GM19455 (cell line): ENCODE data around the gene SPTB.

Experiments used
- ATAC-seq: cut with Tn5 transposase; IDR thresholded peaks from one replicate; pipeline ENCODE4 v1.9.1; 2021; ENCODE audit not compliant: unreplicated experiment

SPTB gene

DNA sequence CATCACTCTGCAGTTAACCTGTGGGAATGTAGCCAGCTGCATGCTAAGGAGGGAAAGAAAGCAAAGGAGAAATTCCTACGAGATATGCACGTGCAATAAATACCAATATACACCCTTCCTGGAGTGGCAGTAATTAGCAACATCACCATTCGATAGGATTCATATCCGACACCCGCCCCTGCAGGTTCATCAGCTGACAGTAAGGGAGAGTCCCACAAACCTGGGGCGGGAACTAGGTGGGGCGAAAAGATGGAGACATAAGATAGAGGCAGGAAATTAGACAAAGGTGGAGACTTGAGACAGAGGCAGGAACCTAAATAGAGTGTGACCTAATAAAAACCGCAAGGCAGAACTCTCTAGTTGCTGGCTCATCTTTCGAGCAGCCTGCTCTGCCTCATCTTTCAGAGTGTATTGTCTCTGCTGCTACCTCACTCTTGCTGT is 123.9 kb downstream of the SPTB start:
- ATAC-seq = no peak

DNA sequence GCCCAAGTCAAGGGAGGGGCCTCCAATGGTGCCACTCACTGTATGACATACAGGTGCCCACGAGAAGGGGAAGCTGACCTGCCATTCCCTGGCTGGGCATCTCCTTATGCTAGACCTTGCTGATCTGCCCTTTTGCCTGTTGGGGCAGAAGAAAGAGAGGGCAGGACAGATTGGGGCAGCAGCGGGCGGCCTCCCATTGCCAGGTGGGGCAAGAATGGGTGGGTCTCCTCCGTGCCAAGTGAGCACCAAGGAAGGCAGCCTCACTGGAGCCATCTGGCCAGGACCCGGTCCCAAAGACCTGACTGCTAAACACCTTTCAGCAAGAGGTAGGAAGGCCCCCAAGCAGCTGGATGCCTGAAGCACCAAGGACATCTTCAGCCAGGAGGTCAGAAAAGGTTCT is 125.0 kb downstream of the SPTB start:
- no peak for ATAC-seq

GRCh38 chr14:64753999-64754398 is 125.7 kb downstream of the SPTB start:
- no peak for ATAC-seq

- ATAC-seq = no peak
Measured at GRCh38 chr14:64753374-64753773, 126.3 kb downstream of the SPTB start.

DNA sequence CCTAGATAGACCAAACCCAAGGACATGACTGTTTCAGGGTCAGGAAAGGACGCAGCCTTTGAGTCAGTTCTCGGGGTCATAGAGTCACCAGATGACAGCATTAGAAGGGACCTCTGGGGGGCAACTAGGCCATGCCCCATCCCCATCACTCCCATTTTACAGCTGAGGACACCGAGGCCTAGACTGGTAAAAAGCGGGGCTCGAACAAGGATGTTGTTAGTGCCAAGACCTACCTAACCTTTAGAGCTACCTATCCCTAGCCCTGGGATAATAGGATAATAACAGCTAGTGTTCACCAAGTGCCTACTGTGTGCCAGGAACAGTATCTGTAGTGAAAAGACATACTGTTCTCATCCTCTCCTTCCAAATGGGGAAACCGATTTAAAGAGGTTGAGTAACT is 126.8 kb downstream of the SPTB start:
- no peak for ATAC-seq

- ATAC-seq = no peak
Measured at GRCh38 chr14:64748995-64749714, 130.6 kb downstream of the SPTB start.

DNA sequence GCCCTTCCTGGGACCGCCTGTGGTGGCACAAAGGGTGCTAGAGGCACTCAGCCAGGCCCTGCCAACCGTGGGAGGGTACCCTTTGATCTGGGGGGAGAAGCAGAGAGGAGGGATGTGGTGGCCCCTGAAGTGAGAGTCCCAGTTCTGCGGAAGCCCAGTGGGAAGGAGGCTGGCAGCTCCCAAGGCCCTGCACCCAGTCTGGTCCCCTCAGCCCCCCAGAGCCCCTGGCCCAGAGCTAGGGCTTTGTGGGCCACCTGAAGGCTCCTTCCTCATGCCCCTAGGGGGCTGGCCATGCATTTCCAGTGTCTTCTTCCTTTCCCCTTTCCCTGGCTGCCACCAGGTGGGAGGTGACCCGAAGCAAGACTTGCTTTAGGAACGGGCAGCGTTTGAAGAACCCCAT is 131.2 kb downstream of the SPTB start:
- no peak for ATAC-seq

DNA sequence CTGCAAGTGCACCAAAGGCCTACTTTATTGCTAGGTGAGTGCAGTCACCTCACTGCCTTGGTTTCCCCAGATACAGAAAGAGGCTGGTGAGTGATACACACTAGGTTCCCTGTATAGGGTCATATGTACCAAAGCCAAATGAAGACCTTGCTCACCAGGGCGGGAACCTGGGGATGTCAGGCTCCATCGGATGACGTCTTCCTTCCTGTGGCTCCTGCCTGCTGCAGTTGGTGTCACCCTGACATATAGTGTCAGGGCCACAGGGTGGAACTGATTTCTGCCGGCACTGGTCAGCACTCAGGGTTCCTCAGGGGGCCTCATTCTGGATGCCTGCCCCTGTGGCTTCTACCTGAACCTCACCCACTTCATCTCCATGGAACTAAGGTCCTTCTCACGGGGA is 132.4 kb downstream of the SPTB start:
- ATAC-seq = no peak

DNA sequence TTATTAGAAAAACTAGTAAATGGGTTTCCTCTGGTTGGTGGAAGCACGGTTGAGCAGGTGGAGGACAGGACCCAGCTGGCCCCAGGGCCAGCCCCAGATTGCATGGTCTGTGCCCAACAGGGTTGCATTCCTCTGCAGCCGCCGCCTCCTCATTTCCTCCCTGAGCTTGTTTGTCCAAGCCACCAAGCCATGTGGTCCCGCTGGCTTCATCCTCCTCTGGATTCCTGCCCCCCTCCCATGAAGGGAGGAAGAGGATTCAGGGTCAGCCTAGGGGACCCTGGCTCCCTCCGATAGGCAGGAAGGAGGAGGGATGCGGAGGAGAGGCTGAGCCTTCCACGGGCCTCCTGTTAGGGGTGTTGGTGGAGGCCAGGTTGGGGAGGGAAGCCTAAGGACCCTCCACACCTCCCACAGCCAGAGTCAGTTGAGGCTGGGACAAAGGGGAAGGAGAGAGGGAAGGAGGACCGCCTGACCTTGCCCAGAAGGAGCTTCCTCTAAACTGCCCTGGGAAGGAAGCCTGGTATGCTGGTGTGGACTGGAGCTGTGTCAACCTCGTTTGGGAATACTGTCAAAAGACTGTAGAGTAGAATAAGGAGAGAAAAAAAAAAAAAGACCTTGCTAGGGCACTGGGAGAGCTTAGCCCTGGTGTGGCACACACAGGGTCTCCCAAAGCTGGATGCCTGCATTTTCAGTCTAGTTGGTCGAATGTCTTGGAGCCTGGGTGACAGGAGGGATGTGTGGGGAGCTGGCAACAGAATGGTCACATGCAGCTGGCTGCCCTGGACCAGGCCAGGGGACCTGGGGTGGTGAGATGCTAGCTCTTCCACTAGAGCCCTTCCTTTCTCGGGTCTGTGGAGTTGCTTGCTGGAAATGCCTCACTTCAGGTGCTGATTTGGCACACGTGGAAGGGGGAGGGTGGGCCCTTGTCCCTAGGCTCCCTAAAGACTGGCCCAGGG is 133.1 kb downstream of the SPTB start:
- ATAC-seq = no peak

DNA sequence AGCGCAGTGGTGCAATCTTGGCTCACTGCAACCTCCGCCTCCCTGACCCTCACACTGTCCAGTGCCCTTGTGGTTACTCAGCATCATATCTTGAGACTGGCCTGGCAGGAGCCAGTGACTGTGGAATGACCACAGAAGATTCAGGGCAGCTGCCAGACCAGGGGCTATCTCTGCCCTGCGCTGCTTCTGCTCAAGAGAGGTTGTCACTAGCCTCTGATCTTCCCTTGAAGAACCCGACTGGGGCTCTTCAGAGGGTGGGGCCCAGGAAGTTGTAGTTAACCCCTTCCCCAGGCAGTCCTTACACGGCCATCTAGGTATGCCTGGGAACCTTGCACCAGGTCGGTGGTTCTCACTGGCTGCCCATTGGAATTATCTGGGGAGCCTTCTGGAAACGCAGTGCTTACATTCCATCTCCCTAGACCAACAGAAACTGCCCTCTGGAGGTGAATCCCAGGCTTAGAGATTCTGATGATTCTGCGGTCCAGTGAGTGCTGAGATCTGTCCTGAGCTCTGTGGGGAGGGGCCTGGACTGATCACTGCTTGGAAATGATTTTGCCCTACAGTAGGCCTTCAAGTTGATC is 134.1 kb downstream of the SPTB start:
- no peak for ATAC-seq

DNA sequence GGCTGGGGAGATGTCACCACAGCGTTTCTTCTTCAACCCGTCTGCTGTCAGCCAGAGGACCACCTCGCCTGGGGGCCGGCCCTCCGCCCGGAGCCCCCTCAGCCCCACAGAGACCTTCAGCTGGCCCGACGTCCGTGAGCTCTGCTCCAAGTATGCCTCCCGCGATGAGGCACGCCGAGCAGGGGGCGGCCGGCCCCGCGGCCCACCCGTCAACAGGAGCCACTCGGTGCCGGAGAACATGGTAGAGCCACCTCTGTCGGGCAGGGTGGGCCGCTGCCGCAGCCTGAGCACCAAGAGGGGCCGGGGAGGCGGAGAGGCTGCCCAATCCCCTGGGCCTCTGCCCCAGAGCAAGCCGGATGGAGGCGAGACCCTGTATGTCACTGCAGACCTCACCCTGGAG is 136.6 kb downstream of the SPTB start:
- no peak for ATAC-seq

- ATAC-seq = no peak
Measured at GRCh38 chr14:64741961-64742360, 137.7 kb downstream of the SPTB start.

- no peak for ATAC-seq
Measured at GRCh38 chr14:64741200-64741599, 138.5 kb downstream of the SPTB start.

GRCh38 chr14:64738281-64738804 is 141.4 kb downstream of the SPTB start:
- ATAC-seq = no peak

DNA sequence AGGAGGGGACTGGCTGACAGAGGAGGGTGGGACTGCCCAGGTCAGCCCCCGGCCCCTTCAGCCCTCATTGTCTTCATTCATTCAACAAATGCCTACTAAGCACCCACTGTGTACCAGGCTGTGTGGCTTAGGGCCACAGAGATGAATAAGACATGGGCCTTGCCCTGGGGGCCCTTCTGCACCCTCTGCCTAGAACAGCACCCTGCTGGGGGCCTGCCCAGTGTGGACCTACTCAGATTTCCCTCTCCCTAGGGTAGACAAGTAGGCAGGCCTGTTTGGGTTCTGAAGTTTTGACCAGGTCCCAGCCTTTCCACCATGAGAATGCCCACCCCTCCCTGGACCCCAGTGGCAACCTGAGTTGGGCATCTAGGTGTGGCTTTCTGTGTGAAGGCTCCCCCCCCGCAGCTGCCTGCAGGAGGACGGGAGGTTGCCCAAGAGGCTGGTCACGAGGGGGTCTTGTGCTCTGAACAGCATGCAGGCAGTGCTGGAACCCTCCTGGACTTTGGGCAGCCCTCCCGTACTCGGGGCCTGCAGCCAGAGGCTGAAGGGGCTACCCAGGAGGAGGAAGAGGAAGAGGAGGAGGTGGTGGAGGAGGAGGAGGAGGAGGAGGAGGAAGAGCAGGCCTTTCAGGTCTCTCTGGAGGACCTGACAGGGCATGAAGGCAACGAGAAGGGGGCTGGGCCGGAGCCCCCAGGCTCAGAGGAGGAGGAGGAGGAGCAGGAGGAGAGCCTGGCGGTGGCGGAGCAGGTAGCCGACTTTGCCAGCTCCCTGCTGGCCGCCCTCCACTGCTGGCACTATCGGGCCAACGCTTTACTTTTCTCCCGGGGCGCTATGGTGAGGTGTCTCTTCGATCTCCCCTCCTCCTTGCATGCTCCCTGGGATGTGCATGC is 142.1 kb downstream of the SPTB start:
- ATAC-seq = no peak

DNA sequence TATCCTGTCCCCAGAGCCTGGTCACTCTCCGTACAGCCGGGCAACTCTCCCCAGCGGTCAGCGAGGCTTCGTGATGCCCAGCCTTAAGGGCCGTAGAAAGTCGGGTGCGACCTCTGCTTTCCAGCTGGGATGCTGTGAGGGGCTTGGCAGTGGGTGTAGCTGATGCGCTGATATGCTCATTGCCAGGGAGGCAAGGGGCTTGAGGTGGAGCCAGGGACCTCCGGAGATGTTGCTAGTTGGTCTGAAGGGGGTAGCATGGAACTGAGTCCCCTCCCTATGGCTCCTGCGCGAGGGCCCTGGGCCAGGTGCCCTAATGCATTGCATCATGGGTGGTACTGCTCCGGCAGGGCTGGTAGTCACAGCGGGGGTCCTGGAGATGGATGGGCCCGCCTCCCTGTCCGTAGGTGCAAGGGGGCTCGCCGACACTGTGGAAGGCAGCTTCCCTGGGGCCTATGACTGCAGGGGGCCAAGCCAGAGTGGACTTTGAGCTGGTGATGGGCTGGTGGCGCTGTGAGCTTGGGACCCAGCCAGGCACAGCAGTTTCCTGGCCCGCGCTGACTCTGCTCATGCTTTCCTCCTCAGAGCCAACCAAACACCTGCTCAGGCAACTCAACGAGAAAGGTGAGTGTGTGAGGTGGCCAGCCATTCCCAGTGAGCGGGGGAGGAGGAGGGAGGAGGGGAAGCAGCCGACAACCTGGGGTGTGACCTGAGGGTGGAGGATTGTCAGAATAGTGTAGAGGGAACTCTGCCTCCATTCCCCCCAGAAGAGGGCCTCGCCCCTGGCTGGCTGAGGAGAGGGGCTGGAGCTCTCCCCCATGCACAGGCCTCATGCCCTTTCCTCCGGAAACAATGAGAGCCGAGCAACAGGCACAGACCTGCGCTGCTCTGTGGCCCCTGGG is 143.2 kb downstream of the SPTB start:
- no peak for ATAC-seq

DNA sequence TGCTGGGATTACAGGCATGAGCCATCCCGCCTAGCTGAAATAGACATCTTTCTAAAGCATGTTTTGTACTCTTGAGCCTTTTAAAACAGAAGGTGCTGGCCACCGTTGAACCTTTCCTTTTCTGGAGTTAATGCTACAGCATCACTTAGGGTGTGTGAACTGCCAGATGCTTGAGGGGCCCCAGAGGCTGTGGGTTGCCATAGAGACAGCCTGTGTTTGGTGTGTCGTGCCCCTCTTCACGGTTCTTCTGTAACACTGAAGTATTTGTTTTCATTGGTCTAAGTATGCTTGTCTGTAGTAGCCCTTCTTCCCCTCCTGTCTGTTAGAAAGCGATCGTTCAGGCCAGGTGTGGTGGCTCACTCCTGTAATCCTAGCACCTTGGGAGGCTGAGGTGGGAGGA is 144.7 kb downstream of the SPTB start:
- ATAC-seq = no peak

- ATAC-seq = no peak
Measured at GRCh38 chr14:64733899-64734298, 145.8 kb downstream of the SPTB start.

DNA sequence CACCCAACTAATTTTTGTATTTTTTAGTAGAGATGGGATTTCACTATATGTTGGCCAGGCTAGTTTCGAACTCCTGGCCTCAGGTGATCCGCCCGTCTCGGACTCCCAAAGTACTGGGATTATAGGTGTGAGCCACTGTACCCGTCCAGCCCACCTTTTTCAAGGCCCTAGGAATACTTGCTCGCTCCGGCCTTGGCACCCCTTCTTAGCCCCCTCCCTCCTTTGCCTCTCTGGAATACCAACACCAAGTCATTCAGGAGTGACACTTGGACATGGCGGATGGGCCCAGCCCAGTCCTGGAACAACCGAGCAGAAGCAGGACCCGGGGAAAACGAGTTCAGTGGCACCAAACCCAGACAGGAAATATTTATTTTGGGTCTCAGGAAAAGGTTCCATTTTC is 146.4 kb downstream of the SPTB start:
- no peak for ATAC-seq
